RPMI8226 (cell line): Measurements from ENCODE around the gene CLEC3A.
"Not testable (repeated sequence)": the region's sequence is repeated elsewhere in the genome, so short reads cannot be mapped to it uniquely, and the experiment has no call there.

ENCODE experiments used
- DNase-seq: peaks from one replicate; pipeline ENCODE4 v3.0.0-alpha.2; 2015

CLEC3A gene

GRCh38 chr16:78034530-78034929 lies 12.2 kb downstream of the CLEC3A start:
- DNase-seq = no peak

GRCh38 chr16:78035012-78035411 lies 12.7 kb downstream of the CLEC3A start:
- DNase-seq = no peak

GRCh38 chr16:78040396-78040795 lies 18.0 kb downstream of the CLEC3A start:
- DNase-seq = no peak

GRCh38 chr16:78045865-78046581 lies 23.7 kb downstream of the CLEC3A start:
- DNase-seq = peak; percentile 56

- DNase-seq = no peak
These were observed 26.0 kb downstream of the CLEC3A start for GRCh38 chr16:78048319-78048718.

- DNase-seq = no peak
These were observed 28.5 kb downstream of the CLEC3A start for GRCh38 chr16:78050734-78051400.

GRCh38 chr16:78057803-78058564 lies 35.6 kb downstream of the CLEC3A start:
- no peak for DNase-seq

- not testable (repeated sequence) for DNase-seq
These were observed 37.5 kb downstream of the CLEC3A start for GRCh38 chr16:78059806-78060205.

GRCh38 chr16:78060295-78060694 lies 37.9 kb downstream of the CLEC3A start:
- DNase-seq = no peak

GRCh38 chr16:78060809-78061208 lies 38.5 kb downstream of the CLEC3A start:
- no peak for DNase-seq

GRCh38 chr16:78065319-78065718 lies 43.0 kb downstream of the CLEC3A start:
- DNase-seq = no peak

- DNase-seq = no peak
These were observed 47.6 kb downstream of the CLEC3A start for GRCh38 chr16:78069913-78070312.

GRCh38 chr16:78072275-78072674 lies 49.9 kb downstream of the CLEC3A start:
- DNase-seq = no peak

- DNase-seq = no peak
These were observed 53.5 kb downstream of the CLEC3A start for GRCh38 chr16:78075800-78076199.

- DNase-seq = no peak
These were observed 59.0 kb downstream of the CLEC3A start for GRCh38 chr16:78081341-78081740.
